A549 treated with AZD9567 at 1 μM for 4 hours (cell line): ENCODE results near the gene ZBTB17. TPM values are rescaled to one million over a fixed set of nuclear protein-coding genes. Genes with fewer than 3 reads are reported as not detected.

Experiments
- total RNA-seq: library from RNA; stranded (reverse); fragments of 200-300 nt; extraction: Qiagen RNA extraction; gene quantifications from 5 replicates; pipeline ENCODE4 v1.2.3, GENCODE V29; 2022; ENCODE audit not compliant: insufficient read depth

ZBTB17 gene
- 11.9 to 14.4 TPM (median 14.2 TPM) in 5 replicates for total RNA-seq

GRCh38 chr1:15975805-15976680 is at the start of gene ZBTB17:
Gene ZBTB17, minus strand, starts transcription at chr1:15976101. Its CDS starts 27,606 bp downstream, at chr1:15948495.

GRCh38 chr1:16021681-16022080 is 45.8 kb upstream of the ZBTB17 start, which contains the start of gene CLCNKA:
Gene CLCNKA, plus strand, starts transcription at chr1:16022036. Its CDS starts 584 bp downstream, at chr1:16022620.

GRCh38 chr1:16017461-16018303 is 41.8 kb upstream of the ZBTB17 start, which contains the start of gene HSPB7:
Gene HSPB7, minus strand, starts transcription at chr1:16018043. Its CDS starts 80 bp downstream, at chr1:16017963.

Other genes starting within 250 kb of the ZBTB17 start
- 0.17 to 0.70 TPM (median 0.23 TPM) in 4 of 5 replicates, not detected in the other for gene SLC25A34, start 239.8 kb downstream of the ZBTB17 start, total RNA-seq
- gene TMEM82, start 233.6 kb downstream of the ZBTB17 start, total RNA-seq = not detected in 5 replicates
- 19.1 to 25.3 TPM (median 23.0 TPM) in 5 replicates for gene FBLIM1, start 217.3 kb downstream of the ZBTB17 start, total RNA-seq
- 2.4 to 7.2 TPM (median 6.8 TPM) in 5 replicates for gene UQCRHL, start 168.5 kb downstream of the ZBTB17 start, total RNA-seq
- 37.6 to 48.1 TPM (median 42.4 TPM) in 5 replicates for gene SPEN, start 128.4 kb downstream of the ZBTB17 start, total RNA-seq
- not detected in 5 replicates for gene SRARP, start 28.1 kb upstream of the ZBTB17 start, total RNA-seq
- gene HSPB7, start 41.9 kb upstream of the ZBTB17 start, total RNA-seq = 0.05 to 0.10 TPM in 2 of 5 replicates, not detected in the others
- gene CLCNKA, start 45.9 kb upstream of the ZBTB17 start, total RNA-seq = 0.05 to 0.13 TPM (median 0.07 TPM) in 4 of 5 replicates, not detected in the other
- 0.03 to 0.14 TPM (median 0.09 TPM) in 4 of 5 replicates, not detected in the other for gene CLCNKB, start 67.7 kb upstream of the ZBTB17 start, total RNA-seq
- 7.7 to 15.6 TPM (median 15.0 TPM) in 5 replicates for gene FAM131C, start 97.5 kb upstream of the ZBTB17 start, total RNA-seq
- 107 to 138 TPM (median 123 TPM) in 5 replicates for gene EPHA2, start 180.0 kb upstream of the ZBTB17 start, total RNA-seq
- 2.3 to 6.6 TPM (median 5.6 TPM) in 5 replicates for gene ARHGEF19, start 236.6 kb upstream of the ZBTB17 start, total RNA-seq